MM.1S (cell line): ENCODE measurements around the gene NINJ2.

Source experiments
- DNase-seq: peaks from one replicate; pipeline ENCODE4 v3.0.0-alpha.2; 2015
- H2AFZ ChIP-seq: fragments of 300-600 bp; sonication (generic); 2 replicates; pipeline ENCODE4 v1.6.0; 2016; ENCODE audit warnings: antibody characterized with exemption, low read length
- H3F3A ChIP-seq: fragments of 300-600 bp; sonication (generic); 2 replicates; pipeline ENCODE4 v1.6.1; 2016; ENCODE audit warnings: mild to moderate bottlenecking, antibody characterized with exemption, low read length, moderate library complexity, mixed read lengths; ENCODE audit not compliant: insufficient read depth
- H3K27ac ChIP-seq: fragments of 300-600 bp; sonication (generic); 2 replicates; pipeline ENCODE4 v1.5.1; 2016; ENCODE audit warnings: mild to moderate bottlenecking, low read length
- H3K27me3 ChIP-seq: fragments of 300-600 bp; sonication (generic); replicated peaks from 2 replicates; pipeline ENCODE4 v1.6.0; 2016; ENCODE audit warnings: low read length; ENCODE audit not compliant: insufficient read depth
- H3K36me3 ChIP-seq: fragments of 300-600 bp; sonication (generic); replicated peaks from 2 replicates; pipeline ENCODE4 v1.6.1; 2016; ENCODE audit warnings: mild to moderate bottlenecking, low read length, mixed read lengths; ENCODE audit not compliant: insufficient read depth
- H3K4me1 ChIP-seq: fragments of 300-600 bp; sonication (generic); 2 replicates; pipeline ENCODE4 v1.6.1; 2016; ENCODE audit warnings: low read length, mixed read lengths
- H3K4me2 ChIP-seq: fragments of 300-600 bp; sonication (generic); 2 replicates; pipeline ENCODE4 v1.6.0; 2016; ENCODE audit warnings: low read depth, low read length
- H3K4me3 ChIP-seq: fragments of 300-600 bp; sonication (generic); 2 replicates; pipeline ENCODE4 v1.5.1; 2016; ENCODE audit warnings: low read length, mixed read lengths
- H3K79me2 ChIP-seq: fragments of 300-600 bp; sonication (generic); 2 replicates; pipeline ENCODE4 v1.6.1; 2016; ENCODE audit warnings: mixed run types, low read length, mixed read lengths
- H3K9ac ChIP-seq: fragments of 300-600 bp; sonication (generic); 2 replicates; pipeline ENCODE4 v1.6.1; 2016; ENCODE audit warnings: low read length, mixed read lengths
- H3K9me2 ChIP-seq: fragments of 300-600 bp; sonication (generic); replicated peaks from 2 replicates; pipeline ENCODE4 v1.6.1; 2016; ENCODE audit warnings: mild to moderate bottlenecking, low read length, mixed read lengths; ENCODE audit not compliant: insufficient read depth
- H3K9me3 ChIP-seq: fragments of 300-600 bp; sonication (generic); replicated peaks from 2 replicates; pipeline ENCODE4 v1.6.1; 2016; ENCODE audit warnings: mild to moderate bottlenecking, low read length, mixed read lengths; ENCODE audit not compliant: insufficient read depth
- H4K20me1 ChIP-seq: fragments of 300-600 bp; sonication (generic); 2 replicates; pipeline ENCODE4 v1.6.1; 2016; ENCODE audit warnings: mild to moderate bottlenecking, low read length, moderate library complexity, mixed read lengths; ENCODE audit not compliant: insufficient read depth
- CTCF ChIP-seq: fragments of 300-600 bp; sonication (generic); IDR thresholded peaks from 2 replicates; pipeline ENCODE4 v1.5.1; 2016; ENCODE audit warnings: antibody characterized with exemption, low read length, mixed read lengths
- EZH2 ChIP-seq: fragments of 300-600 bp; sonication (generic); optimal IDR thresholded peaks from 2 replicates; pipeline ENCODE3; 2017; ENCODE audit warnings: low read depth, mild to moderate bottlenecking, antibody characterized with exemption, low read length, mixed read lengths
- EZH2phosphoT487 ChIP-seq: fragments of 300-600 bp; sonication (generic); IDR thresholded peaks from 2 replicates; pipeline ENCODE4 v1.6.1; 2018; ENCODE audit warnings: antibody characterized with exemption, low read length

NINJ2 gene

GRCh38 chr12:638953-639557 is 24.2 kb downstream of the NINJ2 start:
- Histone ChIP-seq H4K20me1 (no peaks in the 10 kb centered on the region), H2AFZ (no peak overlapping the region), H3F3A (peaks cover 6% of the 10 kb centered on the region), H3K79me2 (no peaks in the 10 kb centered on the region), H3K27me3 (no peaks in the 10 kb centered on the region), H3K9me3 (no peaks in the 10 kb centered on the region), H3K27ac (no peak overlapping the region), H3K4me1 (peaks cover 6% of the 10 kb centered on the region; the same call in 1 of the 2 replicates), H3K9ac (no peak overlapping the region), H3K9me2 (no peaks in the 10 kb centered on the region), H3K36me3 (no peaks in the 10 kb centered on the region), H3K4me2 (no peak overlapping the region), H3K4me3 (no peak overlapping the region)
- TF ChIP-seq EZH2 (no peak), CTCF (no peak), EZH2phosphoT487 (no peak)
- DNase-seq = no peak

- Histone ChIP-seq H4K20me1 (no peaks in the 10 kb centered on the region), H3K9me3 (no peaks in the 10 kb centered on the region), H3K27ac (no peak overlapping the region), H3F3A (peaks cover 5% of the 10 kb centered on the region; the same call in 1 of the 2 replicates), H3K4me1 (no peaks in the 10 kb centered on the region), H3K9me2 (no peaks in the 10 kb centered on the region), H2AFZ (no peak overlapping the region), H3K4me3 (no peak overlapping the region), H3K9ac (no peak overlapping the region), H3K36me3 (no peaks in the 10 kb centered on the region), H3K4me2 (no peak overlapping the region), H3K79me2 (no peaks in the 10 kb centered on the region), H3K27me3 (no peaks in the 10 kb centered on the region)
- DNase-seq = no peak
- TF ChIP-seq EZH2 = no peak
- TF ChIP-seq CTCF = no peak
- TF ChIP-seq EZH2phosphoT487 = no peak
These were observed 26.6 kb downstream of the NINJ2 start for GRCh38 chr12:636632-637031.

GRCh38 chr12:633731-634130 is 29.5 kb downstream of the NINJ2 start:
- Histone ChIP-seq H3K9ac (no peak overlapping the region), H3K27ac (no peak overlapping the region), H3F3A (peaks cover 11% of the 10 kb centered on the region; the same call in 1 of the 2 replicates), H3K79me2 (no peaks in the 10 kb centered on the region), H3K36me3 (no peaks in the 10 kb centered on the region), H3K9me2 (no peaks in the 10 kb centered on the region), H3K4me3 (no peak overlapping the region), H4K20me1 (no peaks in the 10 kb centered on the region), H2AFZ (no peak overlapping the region), H3K9me3 (no peaks in the 10 kb centered on the region), H3K27me3 (no peaks in the 10 kb centered on the region), H3K4me1 (peaks cover 4% of the 10 kb centered on the region; the same call in 1 of the 2 replicates), H3K4me2 (no peak overlapping the region)
- DNase-seq = no peak
- TF ChIP-seq EZH2phosphoT487 (no peak), EZH2 (no peak), CTCF (no peak)
